ENCODE data around the gene SLC9A4. TPM values are rescaled to one million over a fixed set of nuclear protein-coding genes. Genes with fewer than 3 reads are reported as not detected.

The SLC9A4 gene
- total RNA-seq, 1 donor from 2014 or later = not detected

GRCh38 chr2:102453501-102453900 lies 19.5 kb upstream of the SLC9A4 start:
- no peak overlapping the region for H3K27ac ChIP-seq
- H3K9me3 ChIP-seq = no peaks in the 10 kb centered on the region
- H3K36me3 ChIP-seq = no peaks in the 10 kb centered on the region
- H3K4me1 ChIP-seq = no peaks in the 10 kb centered on the region
- intact Hi-C loops (cut with DNase I) = no loop called here
- no peak overlapping the region for H3K4me3 ChIP-seq
- ATAC-seq = no peak
- no peak for TF ChIP-seq CTCF (IDR thresholded peaks at IDR 0.05)
- H3K27me3 ChIP-seq (ENCODE audit: low read depth) = no peaks in the 10 kb centered on the region
- DNase-seq = no peak

GRCh38 chr2:102455061-102455670 lies 17.9 kb upstream of the SLC9A4 start:
- DNase-seq (no peak), ATAC-seq (no peak)
- H3K36me3 ChIP-seq = no peaks in the 10 kb centered on the region
- TF ChIP-seq CTCF (IDR thresholded peaks at IDR 0.05) = no peak
- H3K27me3 ChIP-seq (ENCODE audit: low read depth) = no peaks in the 10 kb centered on the region
- H3K9me3 ChIP-seq = no peaks in the 10 kb centered on the region
- intact Hi-C loops (cut with DNase I) = no loop called here
- no peaks in the 10 kb centered on the region for H3K4me1 ChIP-seq
- no peak overlapping the region for H3K4me3 ChIP-seq
- H3K27ac ChIP-seq = no peak overlapping the region

GRCh38 chr2:102460467-102460866 lies 12.6 kb upstream of the SLC9A4 start:
- no peak for TF ChIP-seq CTCF (IDR thresholded peaks at IDR 0.05)
- no peak overlapping the region for H3K27ac ChIP-seq

GRCh38 chr2:102461188-102461587 lies 11.8 kb upstream of the SLC9A4 start:
- no peak overlapping the region for H3K4me3 ChIP-seq
- H3K27me3 ChIP-seq (ENCODE audit: low read depth) = no peaks in the 10 kb centered on the region
- no peaks in the 10 kb centered on the region for H3K9me3 ChIP-seq
- H3K36me3 ChIP-seq = no peaks in the 10 kb centered on the region
- DNase-seq (no peak), ATAC-seq (no peak)
- intact Hi-C loops (cut with DNase I) = no loop called here
- no peaks in the 10 kb centered on the region for H3K4me1 ChIP-seq
- H3K27ac ChIP-seq = no peak overlapping the region
- TF ChIP-seq CTCF (IDR thresholded peaks at IDR 0.05) = no peak

More at GRCh38 chr2:102460467-102460866, 12.6 kb upstream of the SLC9A4 start:
- no peaks in the 10 kb centered on the region for H3K4me1 ChIP-seq
- no peaks in the 10 kb centered on the region for H3K36me3 ChIP-seq
- no peaks in the 10 kb centered on the region for H3K9me3 ChIP-seq
- intact Hi-C loops (cut with DNase I) = no loop called here
- H3K27me3 ChIP-seq (ENCODE audit: low read depth) = no peaks in the 10 kb centered on the region
- DNase-seq (no peak), ATAC-seq (no peak)
- no peak overlapping the region for H3K4me3 ChIP-seq

GRCh38 chr2:102463160-102463559 lies 9.9 kb upstream of the SLC9A4 start:
- DNase-seq (no peak), ATAC-seq (no peak)
- Histone ChIP-seq H3K36me3 (no peaks in the 10 kb centered on the region), H3K4me3 (no peak overlapping the region), H3K9me3 (no peaks in the 10 kb centered on the region), H3K27me3 (ENCODE audit: low read depth) (no peaks in the 10 kb centered on the region), H3K27ac (no peak overlapping the region), H3K4me1 (no peaks in the 10 kb centered on the region)
- no peak for TF ChIP-seq CTCF (IDR thresholded peaks at IDR 0.05)
- intact Hi-C loops (cut with DNase I) = no loop called here
